Measurements from ENCODE around the gene SIK2.

The SIK2 gene

DNA sequence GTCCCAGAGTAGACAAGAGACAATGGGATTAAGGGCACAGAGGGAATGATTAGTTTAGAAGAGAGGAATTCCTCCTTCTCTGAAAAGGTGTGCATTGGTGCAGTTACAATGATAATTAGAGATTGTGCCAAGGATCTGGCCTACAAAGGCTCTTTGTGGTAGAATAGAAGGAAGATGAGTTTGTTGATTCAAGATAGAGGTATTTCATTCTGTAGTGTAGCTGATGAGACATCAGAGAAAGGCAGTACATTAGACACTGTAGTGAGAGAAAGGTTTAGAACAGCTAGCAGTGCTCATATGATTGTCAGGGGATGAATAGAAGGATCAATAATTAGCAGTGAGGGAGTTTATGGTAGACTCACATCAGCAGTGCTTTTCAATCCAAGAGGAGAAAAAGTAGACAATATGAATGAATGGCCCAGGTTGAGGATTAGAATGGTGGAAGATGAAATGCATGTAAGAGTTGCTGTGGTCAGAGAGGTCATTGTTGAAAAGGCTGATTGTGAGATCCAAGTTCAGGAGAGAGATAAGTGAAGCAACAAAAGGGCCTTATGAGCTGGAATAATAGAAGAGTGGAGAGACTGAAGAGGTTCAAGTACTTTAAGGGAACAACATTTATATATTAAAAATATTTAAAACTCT, 28.9 kb downstream of the SIK2 start:
- Histone ChIP-seq H3K4me1 (ENCODE audit: insufficient read depth, low read length) (peaks cover 22% of the 10 kb centered on the region), H3K27me3 (ENCODE audit: control insufficient read depth in 1 of 2, insufficient read depth in 2 of 2, low read length in 2 of 2) (no peaks in the 10 kb centered on the region), H3K9ac (ENCODE audit: low read length) (no peak overlapping the region), H3K4me3 (ENCODE audit: low read depth in 1 of 2, low read length in 2 of 2) (no peak overlapping the region), H3K36me3 (ENCODE audit: insufficient read depth, low read length) (no peaks in the 10 kb centered on the region), H3K9me3 (ENCODE audit: low read length) (no peaks in the 10 kb centered on the region), H3K27ac (ENCODE audit: low read depth, low read length) (no peak overlapping the region)

DNA sequence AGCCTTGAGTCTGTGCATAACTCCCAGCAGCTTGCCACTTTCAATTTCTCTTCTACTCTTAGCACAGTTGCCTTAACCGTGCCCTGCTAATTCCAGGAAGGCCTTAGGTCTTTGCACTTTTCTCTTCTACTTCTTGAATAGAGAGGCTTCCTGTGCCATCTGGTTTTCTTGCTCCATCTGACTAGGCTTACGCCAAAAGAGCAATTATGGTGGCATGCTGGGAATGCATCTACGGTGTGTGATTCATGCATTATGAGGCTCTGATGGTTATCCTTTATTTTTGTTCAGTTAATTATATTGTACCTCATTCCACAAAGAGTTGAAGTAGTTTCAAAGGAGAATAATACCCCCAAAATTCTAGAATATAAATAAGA, 29.4 kb downstream of the SIK2 start:
- no peak overlapping the region for H3K27ac ChIP-seq (ENCODE audit: low read depth, low read length)

DNA sequence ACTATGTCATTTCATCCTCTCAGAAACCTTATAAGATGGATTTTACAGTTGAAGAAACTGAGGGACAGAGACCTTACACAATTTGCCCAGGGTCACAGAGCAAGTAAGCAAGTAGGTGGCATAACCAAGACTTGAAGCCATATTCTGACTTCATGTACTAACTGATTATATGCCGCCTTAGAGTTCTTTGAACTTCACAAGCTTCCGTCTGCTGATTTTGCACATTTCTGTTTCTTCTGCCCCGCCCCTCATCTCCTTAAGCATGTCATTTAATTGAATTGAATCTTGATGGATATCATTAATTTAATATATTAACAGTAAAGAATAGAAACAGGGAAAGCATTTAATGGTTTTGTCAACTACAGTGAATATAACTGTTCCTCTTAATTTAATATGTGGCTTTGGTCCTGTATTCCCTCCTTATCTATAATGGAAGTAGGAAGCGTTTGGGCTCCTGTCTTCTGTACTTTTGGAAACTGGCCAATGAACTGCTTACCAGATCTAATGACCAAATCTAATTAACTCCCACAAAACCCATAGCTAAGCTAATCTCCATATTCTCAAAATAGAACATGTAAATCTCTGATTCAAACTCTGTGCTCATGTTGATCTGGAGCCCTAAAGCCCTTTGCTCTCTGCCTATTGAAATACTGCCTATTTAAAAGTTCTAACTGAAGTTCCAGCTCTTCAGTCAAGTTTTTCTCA, 30.4 kb downstream of the SIK2 start:
- Histone ChIP-seq H3K36me3 (ENCODE audit: insufficient read depth, low read length) (no peaks in the 10 kb centered on the region), H3K9ac (ENCODE audit: low read length) (no peak overlapping the region), H3K9me3 (ENCODE audit: low read length) (no peaks in the 10 kb centered on the region), H3K4me1 (ENCODE audit: insufficient read depth, low read length) (peaks cover 21% of the 10 kb centered on the region), H3K4me3 (ENCODE audit: low read depth in 1 of 2, low read length in 2 of 2) (no peak overlapping the region), H3K27ac (ENCODE audit: low read depth, low read length) (no peak overlapping the region), H3K27me3 (ENCODE audit: control insufficient read depth in 1 of 2, insufficient read depth in 2 of 2, low read length in 2 of 2) (no peaks in the 10 kb centered on the region)

More for the DNA sequence above, 29.4 kb downstream of the SIK2 start:
- H3K4me3 ChIP-seq (ENCODE audit: low read depth in 1 of 2, low read length in 2 of 2) = no peak overlapping the region
- H3K9me3 ChIP-seq (ENCODE audit: low read length) = no peaks in the 10 kb centered on the region
- no peak overlapping the region for H3K9ac ChIP-seq (ENCODE audit: low read length)
- no peaks in the 10 kb centered on the region for H3K36me3 ChIP-seq (ENCODE audit: insufficient read depth, low read length)
- H3K4me1 ChIP-seq (ENCODE audit: insufficient read depth, low read length) = peaks cover 25% of the 10 kb centered on the region
- H3K27me3 ChIP-seq (ENCODE audit: control insufficient read depth in 1 of 2, insufficient read depth in 2 of 2, low read length in 2 of 2) = no peaks in the 10 kb centered on the region

DNA sequence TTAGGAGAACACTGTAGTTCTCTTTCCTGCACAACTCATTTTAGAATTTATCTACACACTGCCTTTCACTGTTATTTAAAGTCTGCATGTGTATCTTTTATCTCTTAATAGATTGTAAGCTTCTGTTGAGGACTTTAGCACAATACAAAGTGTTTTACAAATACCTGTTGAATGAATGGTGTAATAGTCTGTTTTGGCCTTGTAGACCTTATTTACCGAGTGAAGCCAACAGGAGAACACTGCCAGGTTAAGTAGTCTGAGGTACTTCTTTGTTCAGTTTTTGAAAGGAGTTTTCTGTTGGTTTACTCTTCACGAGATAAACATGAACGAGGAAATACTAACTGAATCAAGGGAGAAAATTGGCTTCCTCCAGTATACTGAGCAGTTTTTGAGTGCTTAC, 31.0 kb downstream of the SIK2 start:
- H3K9me3 ChIP-seq (ENCODE audit: low read length) = no peaks in the 10 kb centered on the region
- no peak overlapping the region for H3K9ac ChIP-seq (ENCODE audit: low read length)
- H3K4me1 ChIP-seq (ENCODE audit: insufficient read depth, low read length) = peaks cover 21% of the 10 kb centered on the region
- no peaks in the 10 kb centered on the region for H3K27me3 ChIP-seq (ENCODE audit: control insufficient read depth in 1 of 2, insufficient read depth in 2 of 2, low read length in 2 of 2)
- H3K4me3 ChIP-seq (ENCODE audit: low read depth in 1 of 2, low read length in 2 of 2) = no peak overlapping the region
- H3K36me3 ChIP-seq (ENCODE audit: insufficient read depth, low read length) = no peaks in the 10 kb centered on the region
- no peak overlapping the region for H3K27ac ChIP-seq (ENCODE audit: low read depth, low read length)

DNA sequence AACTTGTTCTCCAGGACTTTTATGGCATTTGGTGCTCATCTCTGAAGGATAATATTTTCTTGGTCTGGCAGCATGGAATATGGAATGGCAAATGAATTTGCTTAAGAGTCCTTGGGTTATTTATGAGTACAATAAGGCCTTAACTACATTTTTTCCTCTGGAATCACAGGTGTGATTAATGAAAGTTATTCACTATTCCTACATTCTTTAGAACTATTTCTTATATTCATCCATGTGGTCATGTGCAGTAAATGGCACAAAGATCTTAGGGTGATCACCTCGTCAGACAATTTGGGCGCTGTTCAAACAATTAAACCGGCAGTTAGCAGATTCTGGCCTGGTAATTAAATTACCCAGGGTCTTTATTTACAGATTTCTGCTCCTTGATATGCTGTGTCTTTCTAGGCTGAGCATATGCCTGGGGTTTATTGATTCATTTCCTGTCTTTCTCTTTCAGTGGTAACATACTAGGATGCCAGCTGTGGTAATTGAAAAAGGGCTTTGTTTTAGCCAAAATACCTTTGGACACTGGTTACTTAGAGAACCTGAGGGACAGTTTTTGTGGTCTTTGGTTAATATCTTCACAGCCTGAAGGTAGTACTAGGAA, 31.6 kb downstream of the SIK2 start:
- H3K36me3 ChIP-seq (ENCODE audit: insufficient read depth, low read length) = no peaks in the 10 kb centered on the region
- no peaks in the 10 kb centered on the region for H3K27me3 ChIP-seq (ENCODE audit: control insufficient read depth in 1 of 2, insufficient read depth in 2 of 2, low read length in 2 of 2)
- H3K4me3 ChIP-seq (ENCODE audit: low read depth in 1 of 2, low read length in 2 of 2) = no peak overlapping the region
- H3K9me3 ChIP-seq (ENCODE audit: low read length) = no peaks in the 10 kb centered on the region
- H3K4me1 ChIP-seq (ENCODE audit: insufficient read depth, low read length) = peaks cover 16% of the 10 kb centered on the region
- H3K27ac ChIP-seq (ENCODE audit: low read depth, low read length) = no peak overlapping the region
- H3K9ac ChIP-seq (ENCODE audit: low read length) = no peak overlapping the region

DNA sequence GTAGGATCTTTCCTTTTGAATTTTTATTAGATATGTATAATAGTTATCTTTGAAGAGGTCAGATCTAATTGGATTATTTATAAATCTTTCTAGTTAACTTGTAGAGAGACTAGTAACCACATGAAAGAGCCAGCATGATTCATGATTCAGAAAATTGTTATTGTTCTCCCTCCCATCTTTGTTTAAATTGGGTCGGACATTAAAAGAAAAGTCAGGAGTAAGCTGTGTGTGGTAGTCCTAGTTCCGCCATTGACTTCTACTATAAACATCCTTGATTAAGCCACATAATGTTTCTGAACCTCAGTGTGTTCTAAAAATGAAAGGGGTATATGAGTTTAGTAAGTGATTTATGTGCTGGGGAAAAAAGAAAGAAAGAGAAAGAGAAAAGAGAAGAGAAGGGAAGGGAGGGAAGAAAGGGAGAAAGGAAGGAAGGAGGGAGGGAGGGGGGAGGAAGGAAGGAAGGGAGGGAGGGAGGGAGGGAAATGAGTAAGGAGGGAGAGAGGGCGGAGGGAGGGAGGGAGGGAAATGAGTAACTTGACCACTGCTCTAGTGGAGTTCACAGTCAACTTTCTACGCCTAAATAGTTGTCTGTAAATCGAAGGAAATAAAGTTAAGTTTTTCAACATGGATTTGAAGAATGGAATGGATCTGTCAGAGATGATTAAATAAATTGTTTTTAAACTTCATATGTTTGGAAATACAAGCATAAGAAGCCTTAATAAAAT, 32.9 kb downstream of the SIK2 start:
- Histone ChIP-seq H3K4me3 (ENCODE audit: low read depth in 1 of 2, low read length in 2 of 2) (no peak overlapping the region), H3K9ac (ENCODE audit: low read length) (no peak overlapping the region), H3K9me3 (ENCODE audit: low read length) (no peaks in the 10 kb centered on the region), H3K36me3 (ENCODE audit: insufficient read depth, low read length) (no peaks in the 10 kb centered on the region), H3K27ac (ENCODE audit: low read depth, low read length) (no peak overlapping the region), H3K4me1 (ENCODE audit: insufficient read depth, low read length) (peaks cover 15% of the 10 kb centered on the region), H3K27me3 (ENCODE audit: control insufficient read depth in 1 of 2, insufficient read depth in 2 of 2, low read length in 2 of 2) (no peaks in the 10 kb centered on the region)

DNA sequence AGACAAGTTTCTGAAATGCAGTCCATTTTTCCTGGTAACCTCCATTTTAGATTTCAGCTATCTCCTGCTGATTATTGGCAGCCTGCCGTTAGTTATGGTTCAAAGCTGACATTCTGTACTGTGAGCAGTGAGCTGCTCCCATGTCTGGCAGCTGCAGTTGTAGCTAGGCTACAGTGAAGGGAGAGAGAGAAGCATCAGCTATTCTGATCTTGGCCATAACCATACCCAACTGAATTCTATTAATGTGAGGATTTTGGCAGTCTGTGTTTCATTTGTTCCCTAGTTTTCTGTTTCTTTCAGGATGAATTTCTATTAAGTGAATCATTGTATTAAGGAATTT, 33.4 kb downstream of the SIK2 start:
- H3K4me3 ChIP-seq (ENCODE audit: low read depth in 1 of 2, low read length in 2 of 2) = no peak overlapping the region
- H3K36me3 ChIP-seq (ENCODE audit: insufficient read depth, low read length) = no peaks in the 10 kb centered on the region
- no peaks in the 10 kb centered on the region for H3K27me3 ChIP-seq (ENCODE audit: control insufficient read depth in 1 of 2, insufficient read depth in 2 of 2, low read length in 2 of 2)
- peaks cover 15% of the 10 kb centered on the region for H3K4me1 ChIP-seq (ENCODE audit: insufficient read depth, low read length)
- H3K27ac ChIP-seq (ENCODE audit: low read depth, low read length) = no peak overlapping the region
- no peaks in the 10 kb centered on the region for H3K9me3 ChIP-seq (ENCODE audit: low read length)
- H3K9ac ChIP-seq (ENCODE audit: low read length) = no peak overlapping the region

DNA sequence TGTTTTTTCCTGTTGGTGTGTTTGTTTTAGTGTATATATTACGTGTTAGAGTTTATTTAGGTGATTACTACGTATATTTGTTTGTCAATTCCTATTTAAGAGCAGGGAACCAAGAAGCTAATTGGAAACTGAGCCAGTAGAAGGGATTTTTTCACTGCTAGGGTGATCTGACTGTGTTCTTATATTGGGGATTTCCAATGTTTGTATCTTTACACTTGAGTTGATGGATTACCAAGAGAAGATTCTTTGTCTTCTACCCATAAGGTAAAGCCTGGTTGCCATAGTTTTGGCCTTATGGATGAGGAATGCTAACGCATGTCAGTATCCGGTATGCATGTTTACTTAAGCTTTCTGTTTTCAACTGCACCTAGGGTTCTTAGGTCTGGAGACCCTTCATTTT, 35.6 kb downstream of the SIK2 start:
- H3K36me3 ChIP-seq (ENCODE audit: insufficient read depth, low read length) = peaks cover 9% of the 10 kb centered on the region
- H3K4me1 ChIP-seq (ENCODE audit: insufficient read depth, low read length) = peaks cover 15% of the 10 kb centered on the region
- H3K9me3 ChIP-seq (ENCODE audit: low read length) = no peaks in the 10 kb centered on the region
- H3K4me3 ChIP-seq (ENCODE audit: low read depth in 1 of 2, low read length in 2 of 2) = no peak overlapping the region
- H3K27me3 ChIP-seq (ENCODE audit: control insufficient read depth in 1 of 2, insufficient read depth in 2 of 2, low read length in 2 of 2) = no peaks in the 10 kb centered on the region
- no peak overlapping the region for H3K27ac ChIP-seq (ENCODE audit: low read depth, low read length)
- no peak overlapping the region for H3K9ac ChIP-seq (ENCODE audit: low read length)

DNA sequence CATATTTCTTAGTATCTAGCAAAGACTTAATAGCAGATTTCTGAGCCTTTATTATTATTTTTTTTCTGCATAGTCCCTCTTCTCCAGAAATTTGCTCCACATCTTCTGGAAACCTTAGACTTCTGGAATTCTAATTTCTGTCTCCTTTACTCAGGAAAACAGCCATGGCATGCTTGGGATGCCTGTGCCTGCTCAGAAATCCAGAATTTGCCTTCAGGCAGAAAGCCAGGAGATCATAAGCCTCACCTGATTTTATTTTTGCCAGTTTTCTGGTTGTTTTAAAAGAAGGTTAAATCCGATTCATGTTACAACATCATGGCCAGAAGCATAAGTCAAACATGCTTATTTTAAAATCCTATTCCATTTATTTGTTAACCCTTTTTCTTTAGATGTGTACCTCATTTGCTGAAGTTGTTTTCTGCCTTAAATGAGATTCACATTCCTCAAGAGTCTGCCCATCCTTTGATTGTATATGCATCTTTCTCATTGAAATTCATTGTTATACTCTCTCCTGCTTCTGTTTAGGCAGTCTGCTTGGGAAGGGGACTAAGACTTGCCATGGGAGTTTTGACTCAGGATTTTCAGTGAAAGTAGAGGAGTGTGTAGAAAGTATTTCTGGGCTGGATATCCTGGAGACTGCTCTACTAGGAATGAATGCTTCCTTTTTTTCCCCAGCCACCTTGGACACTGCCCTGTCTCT, 37.1 kb downstream of the SIK2 start:
- peaks cover 9% of the 10 kb centered on the region for H3K36me3 ChIP-seq (ENCODE audit: insufficient read depth, low read length)
- no peak overlapping the region for H3K27ac ChIP-seq (ENCODE audit: low read depth, low read length)

DNA sequence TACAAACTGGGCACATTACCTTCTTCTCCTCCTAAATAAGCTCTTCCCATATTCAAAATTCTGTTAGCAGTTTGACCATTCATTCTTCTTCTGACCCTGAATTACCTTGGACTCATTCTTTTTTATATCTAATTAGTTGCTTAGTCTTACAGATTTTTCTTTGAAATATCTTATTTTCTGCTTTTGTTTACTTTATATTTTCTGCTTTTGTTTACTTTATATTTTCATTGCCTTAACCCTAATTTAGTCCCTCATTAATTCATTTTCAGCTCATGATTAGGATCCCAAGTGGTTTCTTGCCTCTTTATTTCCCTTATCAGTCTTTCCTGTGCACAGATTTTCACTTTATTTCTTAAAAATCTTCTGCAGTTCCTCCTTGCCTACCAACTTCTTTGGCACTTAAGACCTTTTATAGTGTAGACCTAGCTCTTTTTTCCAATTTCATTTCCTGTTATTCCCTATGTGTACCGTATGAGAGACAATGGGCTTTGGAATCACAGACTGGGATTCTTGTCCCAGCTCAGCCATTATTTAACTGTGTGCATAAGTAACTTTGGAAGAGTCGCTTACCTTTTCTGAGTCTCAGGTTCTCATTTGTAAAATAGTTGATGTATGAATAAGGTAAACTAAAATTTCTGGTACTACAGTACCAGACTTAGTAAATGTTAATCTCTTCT, 39.2 kb downstream of the SIK2 start:
- Histone ChIP-seq H3K4me1 (ENCODE audit: insufficient read depth, low read length) (peaks cover 5% of the 10 kb centered on the region), H3K4me3 (ENCODE audit: low read depth in 1 of 2, low read length in 2 of 2) (no peak overlapping the region), H3K27ac (ENCODE audit: low read depth, low read length) (no peak overlapping the region), H3K9me3 (ENCODE audit: low read length) (no peaks in the 10 kb centered on the region), H3K9ac (ENCODE audit: low read length) (no peak overlapping the region), H3K36me3 (ENCODE audit: insufficient read depth, low read length) (peaks cover 9% of the 10 kb centered on the region), H3K27me3 (ENCODE audit: control insufficient read depth in 1 of 2, insufficient read depth in 2 of 2, low read length in 2 of 2) (no peaks in the 10 kb centered on the region)

More for the DNA sequence above, 37.1 kb downstream of the SIK2 start:
- Histone ChIP-seq H3K4me1 (ENCODE audit: insufficient read depth, low read length) (peaks cover 15% of the 10 kb centered on the region), H3K9ac (ENCODE audit: low read length) (no peak overlapping the region), H3K9me3 (ENCODE audit: low read length) (no peaks in the 10 kb centered on the region), H3K4me3 (ENCODE audit: low read depth in 1 of 2, low read length in 2 of 2) (no peak overlapping the region), H3K27me3 (ENCODE audit: control insufficient read depth in 1 of 2, insufficient read depth in 2 of 2, low read length in 2 of 2) (no peaks in the 10 kb centered on the region)

DNA sequence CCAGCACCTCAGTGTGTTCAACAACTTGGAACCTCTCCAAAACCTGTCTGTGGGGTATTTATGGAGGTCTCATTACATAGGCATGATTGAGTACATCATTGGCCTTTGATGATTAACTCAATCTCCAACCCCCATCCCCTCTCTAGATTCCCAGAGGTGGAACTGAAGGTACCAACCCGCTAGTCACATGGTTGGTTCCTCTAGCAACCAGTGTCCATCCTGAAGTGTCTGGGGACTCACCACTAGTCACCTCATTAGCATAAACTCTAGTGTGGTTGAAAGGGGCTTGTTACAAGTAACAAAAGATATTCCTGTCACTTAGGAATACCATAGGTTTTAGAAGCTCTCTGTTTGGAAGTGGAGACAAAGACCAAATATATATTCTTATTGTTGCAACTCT, 40.3 kb downstream of the SIK2 start:
- Histone ChIP-seq H3K9ac (ENCODE audit: low read length) (no peak overlapping the region), H3K9me3 (ENCODE audit: low read length) (no peaks in the 10 kb centered on the region), H3K36me3 (ENCODE audit: insufficient read depth, low read length) (peaks cover 9% of the 10 kb centered on the region), H3K4me1 (ENCODE audit: insufficient read depth, low read length) (no peaks in the 10 kb centered on the region), H3K4me3 (ENCODE audit: low read depth in 1 of 2, low read length in 2 of 2) (no peak overlapping the region), H3K27ac (ENCODE audit: low read depth, low read length) (no peak overlapping the region), H3K27me3 (ENCODE audit: control insufficient read depth in 1 of 2, insufficient read depth in 2 of 2, low read length in 2 of 2) (no peaks in the 10 kb centered on the region)

Data from muscle layer of colon (tissue), 2 donors.